Measurements from ENCODE around the gene NAA40. TPM values are rescaled to one million over a fixed set of nuclear protein-coding genes. Genes with fewer than 3 reads are reported as not detected.

NAA40 gene
- total and polyA plus RNA-seq, 4 donors: 9.2 to 20.5 (median 13.8) TPM

- Histone ChIP-seq H3K4me1 (ENCODE audit: control insufficient read depth in 5 of 5, insufficient read depth in 5 of 5, low read length in 5 of 5) (peaks cover 0 to 27% (median 7%) of the 10 kb centered on the region in 5 donors), H3K36me3 (ENCODE audit: control insufficient read depth in 4 of 4, insufficient read depth in 4 of 4, low read length in 4 of 4) (peaks cover 33 to 84% (median 42%) of the 10 kb centered on the region in 4 donors), H3K9me3 (ENCODE audit: control insufficient read depth in 4 of 4, insufficient read depth in 3 of 4, low read length in 3 of 4) (no peaks in the 10 kb centered on the region), H3K27me3 (ENCODE audit: control insufficient read depth in 3 of 3, insufficient read depth in 3 of 3, low read length in 2 of 3) (no peaks in the 10 kb centered on the region), H3K27ac (ENCODE audit: low read depth in 1 of 2, low read length in 1 of 2) (no peak overlapping the region), H3K4me3 (no peak overlapping the region), H3K9ac (ENCODE audit: insufficient read depth in 1 of 2, low read length in 2 of 2) (no peak overlapping the region)
- WGBS, 2 donors: 94 to 97% methylated on average over 13 of the region's 13 CpGs
- ATAC-seq (ENCODE audit: insufficient read depth, low FRiP score): no peak
- DNase-seq: no peak
- TF ChIP-seq, protein P1, sequence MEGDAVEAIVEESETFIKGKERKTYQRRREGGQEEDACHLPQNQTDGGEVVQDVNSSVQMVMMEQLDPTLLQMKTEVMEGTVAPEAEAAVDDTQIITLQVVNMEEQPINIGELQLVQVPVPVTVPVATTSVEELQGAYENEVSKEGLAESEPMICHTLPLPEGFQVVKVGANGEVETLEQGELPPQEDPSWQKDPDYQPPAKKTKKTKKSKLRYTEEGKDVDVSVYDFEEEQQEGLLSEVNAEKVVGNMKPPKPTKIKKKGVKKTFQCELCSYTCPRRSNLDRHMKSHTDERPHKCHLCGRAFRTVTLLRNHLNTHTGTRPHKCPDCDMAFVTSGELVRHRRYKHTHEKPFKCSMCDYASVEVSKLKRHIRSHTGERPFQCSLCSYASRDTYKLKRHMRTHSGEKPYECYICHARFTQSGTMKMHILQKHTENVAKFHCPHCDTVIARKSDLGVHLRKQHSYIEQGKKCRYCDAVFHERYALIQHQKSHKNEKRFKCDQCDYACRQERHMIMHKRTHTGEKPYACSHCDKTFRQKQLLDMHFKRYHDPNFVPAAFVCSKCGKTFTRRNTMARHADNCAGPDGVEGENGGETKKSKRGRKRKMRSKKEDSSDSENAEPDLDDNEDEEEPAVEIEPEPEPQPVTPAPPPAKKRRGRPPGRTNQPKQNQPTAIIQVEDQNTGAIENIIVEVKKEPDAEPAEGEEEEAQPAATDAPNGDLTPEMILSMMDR (IDR thresholded peaks at IDR 0.05; ENCODE audit: control extremely low read depth, extremely low read depth): no peak
Observed at GRCh38 chr11:63904743-63905142, 34.1 kb upstream of the NAA40 start.

DNA sequence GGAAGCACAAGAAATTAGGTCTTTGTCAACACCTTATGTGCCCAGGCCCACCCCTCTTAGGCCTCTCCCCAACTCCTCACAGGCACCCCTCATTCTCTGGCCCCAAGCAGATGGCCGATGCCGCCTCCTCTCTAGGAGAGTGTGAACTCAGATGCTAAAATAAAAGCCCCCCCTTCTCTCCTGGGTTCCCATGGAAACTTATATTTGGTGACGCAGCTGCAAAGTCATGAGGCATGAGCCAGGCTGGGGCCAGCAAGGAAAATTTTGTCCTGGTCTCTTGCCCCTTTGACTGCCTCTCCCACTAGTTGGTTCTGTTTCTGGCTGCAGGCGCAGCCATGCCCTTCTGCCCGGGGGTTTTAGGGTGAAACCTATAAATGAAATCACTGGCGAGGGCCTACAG lies 33.6 kb upstream of the NAA40 start:
- H3K36me3 ChIP-seq (ENCODE audit: control insufficient read depth in 4 of 4, insufficient read depth in 4 of 4, low read length in 4 of 4): peaks cover 33 to 84% (median 37%) of the 10 kb centered on the region in 4 donors
- no peak overlapping the region for H3K9ac ChIP-seq (ENCODE audit: insufficient read depth in 1 of 2, low read length in 2 of 2)
- no peaks in the 10 kb centered on the region for H3K27me3 ChIP-seq (ENCODE audit: control insufficient read depth in 3 of 3, insufficient read depth in 3 of 3, low read length in 2 of 3)
- TF ChIP-seq, protein P1 (IDR thresholded peaks at IDR 0.05; ENCODE audit: control extremely low read depth, extremely low read depth): no peak
- DNase-seq (no peak), ATAC-seq (ENCODE audit: insufficient read depth, low FRiP score) (no peak)
- H3K27ac ChIP-seq (ENCODE audit: low read depth in 1 of 2, low read length in 1 of 2): no peak overlapping the region
- H3K4me1 ChIP-seq (ENCODE audit: control insufficient read depth in 5 of 5, insufficient read depth in 5 of 5, low read length in 5 of 5): peaks cover 0 to 31% (median 7%) of the 10 kb centered on the region in 5 donors
- WGBS, 2 donors: 88 to 90% methylated on average over 6 of the region's 6 CpGs
- H3K4me3 ChIP-seq: no peak overlapping the region
- H3K9me3 ChIP-seq (ENCODE audit: control insufficient read depth in 4 of 4, insufficient read depth in 3 of 4, low read length in 3 of 4): no peaks in the 10 kb centered on the region

DNA sequence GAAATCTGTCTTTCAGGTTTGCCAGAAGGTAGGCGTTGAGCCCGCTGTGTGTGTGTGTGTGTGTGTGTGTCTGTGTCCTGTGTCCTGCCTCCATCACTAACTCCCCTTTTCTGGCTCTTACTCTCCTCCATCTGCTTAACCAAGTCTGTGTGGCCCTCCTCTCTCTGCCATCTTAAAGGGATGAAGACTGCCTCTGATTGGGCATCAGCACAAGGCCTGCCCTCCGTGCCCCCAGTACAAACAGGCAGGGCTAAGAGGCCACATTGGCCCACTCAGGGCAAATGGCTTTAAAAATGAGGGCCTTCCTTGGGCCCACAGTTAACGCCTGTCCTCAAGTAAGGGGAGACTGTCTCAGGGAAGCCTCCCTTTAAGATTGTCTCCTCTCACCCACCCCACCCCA lies 32.7 kb upstream of the NAA40 start:
- H3K4me1 ChIP-seq (ENCODE audit: control insufficient read depth in 5 of 5, insufficient read depth in 5 of 5, low read length in 5 of 5): peaks cover 0 to 32% (median 7%) of the 10 kb centered on the region in 5 donors
- DNase-seq: no peak
- TF ChIP-seq, protein P1 (IDR thresholded peaks at IDR 0.05; ENCODE audit: control extremely low read depth, extremely low read depth): no peak
- H3K27me3 ChIP-seq (ENCODE audit: control insufficient read depth in 3 of 3, insufficient read depth in 3 of 3, low read length in 2 of 3): no peaks in the 10 kb centered on the region
- H3K4me3 ChIP-seq: no peak overlapping the region
- H3K27ac ChIP-seq (ENCODE audit: low read depth in 1 of 2, low read length in 1 of 2): no peak overlapping the region
- H3K36me3 ChIP-seq (ENCODE audit: control insufficient read depth in 4 of 4, insufficient read depth in 4 of 4, low read length in 4 of 4): peaks cover 24 to 83% (median 30%) of the 10 kb centered on the region in 4 donors
- no peaks in the 10 kb centered on the region for H3K9me3 ChIP-seq (ENCODE audit: control insufficient read depth in 4 of 4, insufficient read depth in 3 of 4, low read length in 3 of 4)
- ATAC-seq (ENCODE audit: insufficient read depth, low FRiP score): no peak
- H3K9ac ChIP-seq (ENCODE audit: insufficient read depth in 1 of 2, low read length in 2 of 2): no peak overlapping the region
- WGBS, 2 donors: 94 to 97% methylated on average over 4 of the region's 4 CpGs

DNA sequence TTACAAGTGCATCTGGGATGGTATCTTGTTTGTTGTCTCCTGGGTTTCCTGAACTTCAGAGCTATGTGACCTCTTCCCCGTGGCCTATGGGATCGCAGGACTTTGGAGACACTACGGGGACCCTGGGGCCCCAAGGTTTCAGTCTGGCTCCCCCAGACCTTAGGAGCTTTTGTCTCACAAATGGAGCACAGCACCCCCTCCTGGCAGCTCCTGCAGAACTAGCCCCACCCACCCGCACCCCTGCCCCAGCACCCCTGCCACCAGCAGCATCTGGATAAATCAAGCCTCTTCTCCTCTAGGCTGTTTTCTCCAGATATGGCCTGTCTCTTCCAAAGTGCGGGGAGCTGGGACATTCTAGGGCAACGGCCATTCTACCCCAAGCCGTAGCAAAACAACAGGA lies 32.2 kb upstream of the NAA40 start:
- no peak for ATAC-seq (ENCODE audit: insufficient read depth, low FRiP score)
- Histone ChIP-seq H3K9ac (ENCODE audit: insufficient read depth in 1 of 2, low read length in 2 of 2) (no peak overlapping the region), H3K4me1 (ENCODE audit: control insufficient read depth in 5 of 5, insufficient read depth in 5 of 5, low read length in 5 of 5) (peaks cover 0 to 32% (median 7%) of the 10 kb centered on the region in 5 donors), H3K27ac (ENCODE audit: low read depth in 1 of 2, low read length in 1 of 2) (no peak overlapping the region), H3K36me3 (ENCODE audit: control insufficient read depth in 4 of 4, insufficient read depth in 4 of 4, low read length in 4 of 4) (peaks cover 23 to 83% (median 28%) of the 10 kb centered on the region in 4 donors), H3K4me3 (no peak overlapping the region), H3K27me3 (ENCODE audit: control insufficient read depth in 3 of 3, insufficient read depth in 3 of 3, low read length in 2 of 3) (no peaks in the 10 kb centered on the region), H3K9me3 (ENCODE audit: control insufficient read depth in 4 of 4, insufficient read depth in 3 of 4, low read length in 3 of 4) (no peaks in the 10 kb centered on the region)
- no peak for DNase-seq
- TF ChIP-seq, protein P1 (IDR thresholded peaks at IDR 0.05; ENCODE audit: control extremely low read depth, extremely low read depth): no peak
- WGBS, 2 donors: 84 to 85% methylated on average over 7 of the region's 7 CpGs

Measured in lung (tissue), 12 donors.